ENCODE measurements around the gene MYOM1. TPM values are rescaled to one million over a fixed set of nuclear protein-coding genes. Genes with fewer than 3 reads are reported as not detected.

The MYOM1 gene
- total RNA-seq, 1 donor from 2014 or later: 0.46 TPM

- DNase-seq (ENCODE audit: extremely low spot score, unreplicated experiment): no peak
- no peaks in the 10 kb centered on the region for H3K9me3 Mint-ChIP-seq (ENCODE audit: unreplicated experiment)
- peaks cover 3% of the 10 kb centered on the region for H3K27me3 Mint-ChIP-seq (ENCODE audit: unreplicated experiment)
- peaks cover 32% of the 10 kb centered on the region for H3K4me1 Mint-ChIP-seq (ENCODE audit: unreplicated experiment)
- H3K27ac Mint-ChIP-seq (ENCODE audit: unreplicated experiment): no peak overlapping the region
- H3K4me3 Mint-ChIP-seq (ENCODE audit: unreplicated experiment): no peak overlapping the region
- H3K36me3 Mint-ChIP-seq (ENCODE audit: unreplicated experiment): no peaks in the 10 kb centered on the region
- TF ChIP-seq, protein P1, sequence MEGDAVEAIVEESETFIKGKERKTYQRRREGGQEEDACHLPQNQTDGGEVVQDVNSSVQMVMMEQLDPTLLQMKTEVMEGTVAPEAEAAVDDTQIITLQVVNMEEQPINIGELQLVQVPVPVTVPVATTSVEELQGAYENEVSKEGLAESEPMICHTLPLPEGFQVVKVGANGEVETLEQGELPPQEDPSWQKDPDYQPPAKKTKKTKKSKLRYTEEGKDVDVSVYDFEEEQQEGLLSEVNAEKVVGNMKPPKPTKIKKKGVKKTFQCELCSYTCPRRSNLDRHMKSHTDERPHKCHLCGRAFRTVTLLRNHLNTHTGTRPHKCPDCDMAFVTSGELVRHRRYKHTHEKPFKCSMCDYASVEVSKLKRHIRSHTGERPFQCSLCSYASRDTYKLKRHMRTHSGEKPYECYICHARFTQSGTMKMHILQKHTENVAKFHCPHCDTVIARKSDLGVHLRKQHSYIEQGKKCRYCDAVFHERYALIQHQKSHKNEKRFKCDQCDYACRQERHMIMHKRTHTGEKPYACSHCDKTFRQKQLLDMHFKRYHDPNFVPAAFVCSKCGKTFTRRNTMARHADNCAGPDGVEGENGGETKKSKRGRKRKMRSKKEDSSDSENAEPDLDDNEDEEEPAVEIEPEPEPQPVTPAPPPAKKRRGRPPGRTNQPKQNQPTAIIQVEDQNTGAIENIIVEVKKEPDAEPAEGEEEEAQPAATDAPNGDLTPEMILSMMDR (IDR thresholded peaks at IDR 0.05): peak; percentile 88
Observed at GRCh38 chr18:3151399-3152264, 68.1 kb downstream of the MYOM1 start.

GRCh38 chr18:3150688-3151087 lies 69.1 kb downstream of the MYOM1 start:
- no peaks in the 10 kb centered on the region for H3K36me3 Mint-ChIP-seq (ENCODE audit: unreplicated experiment)
- DNase-seq (ENCODE audit: extremely low spot score, unreplicated experiment): no peak
- no peak overlapping the region for H3K27ac Mint-ChIP-seq (ENCODE audit: unreplicated experiment)
- TF ChIP-seq, protein P1 (IDR thresholded peaks at IDR 0.05): no peak
- peaks cover 4% of the 10 kb centered on the region for H3K27me3 Mint-ChIP-seq (ENCODE audit: unreplicated experiment)
- H3K9me3 Mint-ChIP-seq (ENCODE audit: unreplicated experiment): no peaks in the 10 kb centered on the region
- peaks cover 23% of the 10 kb centered on the region for H3K4me1 Mint-ChIP-seq (ENCODE audit: unreplicated experiment)
- H3K4me3 Mint-ChIP-seq (ENCODE audit: unreplicated experiment): no peak overlapping the region

DNA sequence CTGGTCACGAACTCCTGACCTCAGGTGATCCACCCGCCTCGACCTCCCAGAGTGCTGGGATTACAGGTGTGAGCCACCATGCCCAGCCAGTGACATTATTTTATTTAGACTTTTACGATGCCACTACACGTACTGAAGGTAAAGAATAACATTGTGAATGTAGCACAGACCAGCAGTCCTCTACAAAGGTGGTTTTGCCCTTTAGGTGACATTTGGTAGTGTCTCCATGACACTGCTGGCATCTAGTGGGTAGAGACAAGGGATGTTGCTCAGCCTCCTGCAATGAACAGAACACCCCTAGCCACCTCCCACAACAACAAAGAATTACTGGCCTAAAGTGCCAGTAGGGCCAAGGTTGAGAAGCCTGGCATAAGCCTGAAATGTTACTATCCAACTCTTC lies 69.5 kb downstream of the MYOM1 start:
- no peak overlapping the region for H3K4me3 Mint-ChIP-seq (ENCODE audit: unreplicated experiment)
- DNase-seq (ENCODE audit: extremely low spot score, unreplicated experiment): no peak
- H3K4me1 Mint-ChIP-seq (ENCODE audit: unreplicated experiment): peaks cover 19% of the 10 kb centered on the region
- H3K36me3 Mint-ChIP-seq (ENCODE audit: unreplicated experiment): no peaks in the 10 kb centered on the region
- TF ChIP-seq, protein P1 (IDR thresholded peaks at IDR 0.05): no peak
- no peak overlapping the region for H3K27ac Mint-ChIP-seq (ENCODE audit: unreplicated experiment)
- peaks cover 6% of the 10 kb centered on the region for H3K27me3 Mint-ChIP-seq (ENCODE audit: unreplicated experiment)
- no peaks in the 10 kb centered on the region for H3K9me3 Mint-ChIP-seq (ENCODE audit: unreplicated experiment)

- Mint-ChIP-seq H3K9me3 (ENCODE audit: unreplicated experiment) (no peaks in the 10 kb centered on the region), H3K4me3 (ENCODE audit: unreplicated experiment) (no peak overlapping the region), H3K27ac (ENCODE audit: unreplicated experiment) (no peak overlapping the region), H3K27me3 (ENCODE audit: unreplicated experiment) (peaks cover 6% of the 10 kb centered on the region), H3K4me1 (ENCODE audit: unreplicated experiment) (peaks cover 12% of the 10 kb centered on the region), H3K36me3 (ENCODE audit: unreplicated experiment) (no peaks in the 10 kb centered on the region)
- TF ChIP-seq, protein P1 (IDR thresholded peaks at IDR 0.05): no peak
- no peak for DNase-seq (ENCODE audit: extremely low spot score, unreplicated experiment)
Observed at GRCh38 chr18:3148930-3149535, 70.7 kb downstream of the MYOM1 start.

DNA sequence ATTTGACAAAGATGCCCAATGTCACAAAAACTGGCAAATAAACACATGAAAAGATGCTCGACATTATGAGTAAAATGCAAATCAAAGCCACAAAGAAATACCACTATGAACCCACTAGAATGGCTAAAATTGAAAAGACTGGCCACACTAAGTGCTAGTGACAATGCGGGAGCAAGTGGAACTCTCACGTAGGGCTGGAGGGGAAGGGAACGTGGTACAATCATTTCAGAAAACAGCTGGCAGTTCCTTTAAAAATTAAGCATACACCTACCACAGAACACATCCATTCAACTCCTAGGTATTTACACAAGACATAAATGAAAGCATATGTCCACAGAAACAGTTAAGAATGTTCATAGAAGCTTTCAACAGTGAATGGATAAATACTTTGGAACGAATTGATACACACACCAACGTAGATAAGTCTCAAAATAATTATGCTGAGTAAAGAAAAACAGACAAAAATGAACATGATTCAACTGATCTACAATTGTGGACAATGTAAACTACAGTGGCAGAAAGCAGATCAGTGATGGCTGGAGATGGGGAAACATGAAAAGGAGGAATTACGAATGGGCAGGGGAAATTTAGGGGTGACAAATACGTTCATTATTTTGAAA lies 71.7 kb downstream of the MYOM1 start:
- Mint-ChIP-seq H3K4me1 (ENCODE audit: unreplicated experiment) (peaks cover 6% of the 10 kb centered on the region), H3K9me3 (ENCODE audit: unreplicated experiment) (no peaks in the 10 kb centered on the region), H3K36me3 (ENCODE audit: unreplicated experiment) (no peaks in the 10 kb centered on the region)

More for the DNA sequence above, 71.7 kb downstream of the MYOM1 start:
- H3K27ac Mint-ChIP-seq (ENCODE audit: unreplicated experiment): no peak overlapping the region
- DNase-seq (ENCODE audit: extremely low spot score, unreplicated experiment): no peak
- H3K4me3 Mint-ChIP-seq (ENCODE audit: unreplicated experiment): no peak overlapping the region
- H3K27me3 Mint-ChIP-seq (ENCODE audit: unreplicated experiment): peaks cover 6% of the 10 kb centered on the region
- TF ChIP-seq, protein P1 (IDR thresholded peaks at IDR 0.05): no peak

All from osteocyte (in vitro differentiated cells).